GM04504 (cell line): Measurements from ENCODE around the gene INSR.
"Not testable (repeated sequence)": the region's sequence is repeated elsewhere in the genome, so short reads cannot be mapped to it uniquely, and the experiment has no call there.

Experiments
- DNase-seq: peaks from one replicate; pipeline ENCODE4 v3.0.0-alpha.2; 2012; ENCODE audit warnings: low read depth

INSR gene

GRCh38 chr19:7098701-7099596 is 195.3 kb downstream of the INSR start:
- DNase-seq = peak; percentile 80

- DNase-seq = no peak
These were observed 196.1 kb downstream of the INSR start for GRCh38 chr19:7098096-7098495.

GRCh38 chr19:7088999-7089398 is 205.2 kb downstream of the INSR start:
- DNase-seq = no peak

GRCh38 chr19:7083076-7083956 is 210.9 kb downstream of the INSR start:
- no peak for DNase-seq

GRCh38 chr19:7078008-7078407 is 216.2 kb downstream of the INSR start:
- DNase-seq = no peak

- no peak for DNase-seq
These were observed 218.1 kb downstream of the INSR start for GRCh38 chr19:7076151-7076550.

GRCh38 chr19:7074705-7075282 is 219.4 kb downstream of the INSR start:
- no peak for DNase-seq

- DNase-seq = no peak
These were observed 221.7 kb downstream of the INSR start for GRCh38 chr19:7072541-7072940.

GRCh38 chr19:7069904-7070226 is 224.3 kb downstream of the INSR start:
- DNase-seq = no peak

GRCh38 chr19:7069042-7069903 is 224.9 kb downstream of the INSR start, which contains the start of gene ZNF557:
Gene ZNF557 (plus strand): TSS chr19:7069703. CDS start chr19:7075075, 5,372 bp downstream.
- peak; percentile 92 for DNase-seq

GRCh38 chr19:7068599-7068998 is 225.6 kb downstream of the INSR start:
- DNase-seq = no peak

- DNase-seq = no peak
These were observed 226.5 kb downstream of the INSR start for GRCh38 chr19:7067716-7068115.

GRCh38 chr19:7067122-7067521 is 227.1 kb downstream of the INSR start:
- not testable (repeated sequence) for DNase-seq

GRCh38 chr19:7063764-7064418 is 230.3 kb downstream of the INSR start:
- DNase-seq = no peak

- DNase-seq = no peak
These were observed 230.9 kb downstream of the INSR start for GRCh38 chr19:7063339-7063738.
